ENCODE data around the gene STX16.

DNA sequence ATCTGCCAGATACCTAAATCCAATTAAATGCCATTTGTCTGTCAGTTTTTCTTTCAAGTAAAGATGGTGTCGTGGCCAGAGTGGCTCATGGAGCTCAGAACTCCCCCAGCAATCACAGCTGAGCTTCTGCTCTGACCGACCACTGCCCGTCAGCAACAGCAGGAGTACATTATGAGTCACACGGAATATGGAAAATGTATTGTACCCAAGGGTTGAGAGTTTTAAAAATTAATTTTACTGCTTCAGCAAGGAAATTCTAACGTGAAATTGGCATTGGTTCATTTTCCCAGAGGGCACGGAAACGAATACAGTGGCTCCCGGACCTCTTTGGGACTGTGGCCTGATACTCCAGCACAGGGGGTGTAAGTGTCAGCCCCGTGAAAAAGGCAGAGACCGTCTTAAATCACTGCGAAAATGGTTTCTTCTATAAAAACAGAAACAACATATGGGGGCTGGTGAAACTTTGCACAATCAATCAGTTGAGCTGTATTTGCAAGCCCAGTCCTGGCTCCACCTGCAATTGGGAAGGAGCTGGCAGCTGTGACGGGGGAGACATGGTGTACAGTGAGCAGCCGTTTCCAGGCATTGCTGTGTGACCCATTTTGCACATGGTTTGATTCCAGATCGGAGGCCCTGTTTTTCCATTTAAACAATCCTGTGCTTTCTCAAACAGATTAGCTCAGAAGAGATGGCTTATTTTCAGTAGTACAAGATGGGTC lies 54.3 kb downstream of the STX16 start:
- no peak for TF ChIP-seq RARB (CRISPR knock-in tag; IDR thresholded peaks at IDR 0.05)
- TF ChIP-seq, protein P1, sequence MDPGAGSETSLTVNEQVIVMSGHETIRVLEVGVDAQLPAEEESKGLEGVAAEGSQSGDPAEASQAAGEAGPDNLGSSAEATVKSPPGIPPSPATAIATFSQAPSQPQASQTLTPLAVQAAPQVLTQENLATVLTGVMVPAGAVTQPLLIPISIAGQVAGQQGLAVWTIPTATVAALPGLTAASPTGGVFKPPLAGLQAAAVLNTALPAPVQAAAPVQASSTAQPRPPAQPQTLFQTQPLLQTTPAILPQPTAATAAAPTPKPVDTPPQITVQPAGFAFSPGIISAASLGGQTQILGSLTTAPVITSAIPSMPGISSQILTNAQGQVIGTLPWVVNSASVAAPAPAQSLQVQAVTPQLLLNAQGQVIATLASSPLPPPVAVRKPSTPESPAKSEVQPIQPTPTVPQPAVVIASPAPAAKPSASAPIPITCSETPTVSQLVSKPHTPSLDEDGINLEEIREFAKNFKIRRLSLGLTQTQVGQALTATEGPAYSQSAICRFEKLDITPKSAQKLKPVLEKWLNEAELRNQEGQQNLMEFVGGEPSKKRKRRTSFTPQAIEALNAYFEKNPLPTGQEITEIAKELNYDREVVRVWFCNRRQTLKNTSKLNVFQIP (CRISPR knock-in tag; IDR thresholded peaks at IDR 0.05; ENCODE audit: borderline replicate concordance, low read depth) = no peak
- TF ChIP-seq, protein P2, sequence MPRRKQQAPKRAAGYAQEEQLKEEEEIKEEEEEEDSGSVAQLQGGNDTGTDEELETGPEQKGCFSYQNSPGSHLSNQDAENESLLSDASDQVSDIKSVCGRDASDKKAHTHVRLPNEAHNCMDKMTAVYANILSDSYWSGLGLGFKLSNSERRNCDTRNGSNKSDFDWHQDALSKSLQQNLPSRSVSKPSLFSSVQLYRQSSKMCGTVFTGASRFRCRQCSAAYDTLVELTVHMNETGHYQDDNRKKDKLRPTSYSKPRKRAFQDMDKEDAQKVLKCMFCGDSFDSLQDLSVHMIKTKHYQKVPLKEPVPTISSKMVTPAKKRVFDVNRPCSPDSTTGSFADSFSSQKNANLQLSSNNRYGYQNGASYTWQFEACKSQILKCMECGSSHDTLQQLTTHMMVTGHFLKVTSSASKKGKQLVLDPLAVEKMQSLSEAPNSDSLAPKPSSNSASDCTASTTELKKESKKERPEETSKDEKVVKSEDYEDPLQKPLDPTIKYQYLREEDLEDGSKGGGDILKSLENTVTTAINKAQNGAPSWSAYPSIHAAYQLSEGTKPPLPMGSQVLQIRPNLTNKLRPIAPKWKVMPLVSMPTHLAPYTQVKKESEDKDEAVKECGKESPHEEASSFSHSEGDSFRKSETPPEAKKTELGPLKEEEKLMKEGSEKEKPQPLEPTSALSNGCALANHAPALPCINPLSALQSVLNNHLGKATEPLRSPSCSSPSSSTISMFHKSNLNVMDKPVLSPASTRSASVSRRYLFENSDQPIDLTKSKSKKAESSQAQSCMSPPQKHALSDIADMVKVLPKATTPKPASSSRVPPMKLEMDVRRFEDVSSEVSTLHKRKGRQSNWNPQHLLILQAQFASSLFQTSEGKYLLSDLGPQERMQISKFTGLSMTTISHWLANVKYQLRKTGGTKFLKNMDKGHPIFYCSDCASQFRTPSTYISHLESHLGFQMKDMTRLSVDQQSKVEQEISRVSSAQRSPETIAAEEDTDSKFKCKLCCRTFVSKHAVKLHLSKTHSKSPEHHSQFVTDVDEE (CRISPR knock-in tag; IDR thresholded peaks at IDR 0.05) = no peak

All from SK-N-SH treated with all-trans-retinoic acid at 6 μM for 48 hours (cell line).